T-cell (primary cell): ENCODE data around the gene VAV2. TPM values are rescaled to one million over a fixed set of nuclear protein-coding genes. Genes with fewer than 3 reads are reported as not detected.

Experiments
- ATAC-seq, 4 experiments: fragments of 200-7000 bp in 3 of 4; fragments of 150-1000 bp in 1 of 4; cut with Tn5 transposase; replicated peaks in 1 of 4; 1 replicate in 3 of 4; 2 replicates in 1 of 4; pipeline ENCODE4 v1.10.0; 2021; ENCODE audit warnings: moderate library complexity in 3 of 4, mild to moderate bottlenecking in 2 of 4, moderate number of reproducible peaks in 1 of 4
- CTCF ChIA-PET, 2 donors: fragments of 300-600 bp; sonication (Branson Sonifier 250); formaldehyde crosslinking; loops; one replicate each; lab custom pipeline; 2022; ENCODE audit warnings: antibody characterized with exemption in 2 of 2; lab: Charles Lee
- POLR2A ChIA-PET, 2 donors: fragments of 300-600 bp; sonication (Branson Sonifier 250); formaldehyde crosslinking; loops; one replicate each; lab custom pipeline; 2022; ENCODE audit warnings: antibody characterized with exemption in 2 of 2; lab: Charles Lee
- DNase-seq, 35 experiments: peaks; one replicate each; pipeline versions ENCODE4 v3.0.0 to v3.0.0-alpha.2; 2013 to 2023
- H3K27ac ChIP-seq: one replicate; pipeline ENCODE4 v1.5.1; 2013; ENCODE audit warnings: low read length
- H3K27me3 ChIP-seq, 2 experiments: replicated peaks in 1 of 2; 1 replicate in 1 of 2; 2 replicates in 1 of 2; pipeline versions ENCODE4 v1.6.1 to v1.7.0; 2013; ENCODE audit warnings: low read length in 1 of 2, mixed read lengths in 1 of 2; ENCODE audit not compliant: control insufficient read depth in 2 of 2, insufficient read depth in 2 of 2; ENCODE audit errors: extremely low read depth in 1 of 2
- H3K36me3 ChIP-seq, 2 donors: 1 replicate in 1 of 2; 2 replicates in 1 of 2; pipeline versions ENCODE4 v1.6.1 to v1.7.0; 2013; ENCODE audit warnings: low read length in 1 of 2; ENCODE audit not compliant: control insufficient read depth in 2 of 2, insufficient read depth in 1 of 2; ENCODE audit errors: extremely low read depth in 1 of 2
- H3K4me1 ChIP-seq, 2 experiments: 1 replicate in 1 of 2; 2 replicates in 1 of 2; pipeline versions ENCODE4 v1.6.1 to v1.7.0; 2013; ENCODE audit warnings: low read length in 2 of 2, mixed read lengths in 1 of 2; ENCODE audit not compliant: insufficient read depth in 2 of 2, control insufficient read depth in 1 of 2; ENCODE audit errors: extremely low read depth in 1 of 2
- H3K4me3 ChIP-seq, 2 donors: 1 replicate in 1 of 2; 2 replicates in 1 of 2; pipeline versions ENCODE4 v1.5.1 to v1.7.0; 2013; ENCODE audit warnings: mild to moderate bottlenecking in 2 of 2, low read length in 1 of 2, moderate library complexity in 1 of 2; ENCODE audit not compliant: control insufficient read depth in 1 of 2; ENCODE audit errors: extremely low read depth in 1 of 2
- H3K9me3 ChIP-seq: 2 replicates; pipeline ENCODE4 v1.7.0; 2013
- H3K27ac Mint-ChIP-seq, 2 donors: one replicate each; pipeline ENCODE4 v1.8.0; 2020 to 2021; ENCODE audit warnings: mild to moderate bottlenecking in 2 of 2, mixed read lengths in 2 of 2
- H3K27me3 Mint-ChIP-seq, 2 donors: one replicate each; pipeline ENCODE4 v1.8.0; 2021 to 2022; ENCODE audit warnings: mixed read lengths in 2 of 2
- H3K36me3 Mint-ChIP-seq: one replicate; pipeline ENCODE4 v1.8.0; 2021; ENCODE audit warnings: mixed read lengths
- H3K4me1 Mint-ChIP-seq, 3 donors: one replicate each; pipeline ENCODE4 v1.8.0; 2020 to 2022; ENCODE audit warnings: mixed read lengths in 3 of 3, mild to moderate bottlenecking in 1 of 3
- H3K4me3 Mint-ChIP-seq, 3 donors: one replicate each; pipeline ENCODE4 v1.8.0; 2020 to 2022; ENCODE audit warnings: mild to moderate bottlenecking in 3 of 3, mixed read lengths in 3 of 3, moderate library complexity in 3 of 3
- H3K9me3 Mint-ChIP-seq, 3 donors: one replicate each; pipeline ENCODE4 v1.8.0; 2020 to 2022; ENCODE audit warnings: mixed read lengths in 3 of 3
- WGBS: methylation state at CpG from one replicate; pipeline ENCODE4 v1.1.5; 2013; ENCODE audit warnings: missing lambda C conversion rate; ENCODE audit not compliant: insufficient coverage; 5-methylcytosine and 5-hydroxymethylcytosine counted together
- total RNA-seq, 35 experiments: library from RNA in 6 of 35; stranded (reverse) in 6 of 35; fragments of 120-200 nt in 1 of 35; gene quantifications; one replicate each; pipeline versions ENCODE4 v1.2.1 to v1.2.4 and lab custom pipeline; 2013 to 2026

Gene VAV2
- total RNA-seq, 5 donors from 2014 or later (not counting 1 experiment from before 2014, with no cell fraction given) = 1.2 to 7.5 (median 4.9) TPM

- H3K4me3 Mint-ChIP-seq = no peak overlapping the region
- H3K27me3 Mint-ChIP-seq = no peaks in the 10 kb centered on the region
- no peak for ATAC-seq
- H3K27ac Mint-ChIP-seq = no peak overlapping the region
- Histone ChIP-seq H3K27me3 (peaks cover 0 to 3% of the 10 kb centered on the region in 2 experiments), H3K36me3 (no peaks in the 10 kb centered on the region), H3K9me3 (no peaks in the 10 kb centered on the region), H3K4me3 (no peak overlapping the region), H3K4me1 (no peaks in the 10 kb centered on the region), H3K27ac (no peak overlapping the region)
- H3K36me3 Mint-ChIP-seq = no peaks in the 10 kb centered on the region
- DNase-seq = no peak
- no peaks in the 10 kb centered on the region for H3K9me3 Mint-ChIP-seq
- peaks cover 0 to 2% (median 0%) of the 10 kb centered on the region in 3 donors for H3K4me1 Mint-ChIP-seq
- 83% methylated on average over 8 of the region's 11 CpGs for WGBS
- ChIA-PET POLR2A (no interaction called here), CTCF (no interaction called here)
Observed at GRCh38 chr9:133858771-133859170, 133.4 kb downstream of the VAV2 start.

- 94% methylated on average over 5 of the region's 9 CpGs for WGBS
- Mint-ChIP-seq H3K27ac (no peak overlapping the region), H3K36me3 (no peaks in the 10 kb centered on the region), H3K4me3 (no peak overlapping the region), H3K9me3 (no peaks in the 10 kb centered on the region), H3K4me1 (peaks cover 0 to under 1% (median 0%) of the 10 kb centered on the region in 3 donors), H3K27me3 (no peaks in the 10 kb centered on the region)
- peaks cover 0 to 1% of the 10 kb centered on the region in 2 experiments for H3K27me3 ChIP-seq
- H3K9me3 ChIP-seq = no peaks in the 10 kb centered on the region
- CTCF ChIA-PET = no interaction called here
- POLR2A ChIA-PET = no interaction called here
- H3K4me3 ChIP-seq = no peak overlapping the region
- H3K36me3 ChIP-seq = no peaks in the 10 kb centered on the region
- no peak overlapping the region for H3K27ac ChIP-seq
- H3K4me1 ChIP-seq = no peaks in the 10 kb centered on the region
- DNase-seq (no peak), ATAC-seq (no peak)
Observed at GRCh38 chr9:133857639-133858038, 134.5 kb downstream of the VAV2 start.

GRCh38 chr9:133856798-133857197 lies 135.3 kb downstream of the VAV2 start:
- CTCF ChIA-PET = no interaction called here
- H3K27ac ChIP-seq = no peak overlapping the region

GRCh38 chr9:133855802-133856521 lies 136.2 kb downstream of the VAV2 start:
- peak in 1 of 35 experiments; percentile 37 for DNase-seq
- Histone ChIP-seq H3K36me3 (no peaks in the 10 kb centered on the region), H3K9me3 (no peaks in the 10 kb centered on the region), H3K27ac (no peak overlapping the region), H3K27me3 (no peaks in the 10 kb centered on the region), H3K4me1 (no peaks in the 10 kb centered on the region), H3K4me3 (no peak overlapping the region)
- POLR2A ChIA-PET = no interaction called here
- CTCF ChIA-PET = no interaction called here
- H3K27me3 Mint-ChIP-seq = no peaks in the 10 kb centered on the region
- H3K36me3 Mint-ChIP-seq = no peaks in the 10 kb centered on the region
- no peak overlapping the region for H3K27ac Mint-ChIP-seq
- ATAC-seq = no peak
- no peaks in the 10 kb centered on the region for H3K4me1 Mint-ChIP-seq
- WGBS = 91% methylated on average over 12 of the region's 20 CpGs
- H3K4me3 Mint-ChIP-seq = no peak overlapping the region
- no peaks in the 10 kb centered on the region for H3K9me3 Mint-ChIP-seq

More at GRCh38 chr9:133856798-133857197, 135.3 kb downstream of the VAV2 start:
- Histone ChIP-seq H3K4me3 (no peak overlapping the region), H3K27me3 (no peaks in the 10 kb centered on the region), H3K4me1 (no peaks in the 10 kb centered on the region), H3K9me3 (no peaks in the 10 kb centered on the region), H3K36me3 (no peaks in the 10 kb centered on the region)
- WGBS = 94% methylated on average over 12 of the region's 12 CpGs
- H3K4me3 Mint-ChIP-seq = no peak overlapping the region
- no peak overlapping the region for H3K27ac Mint-ChIP-seq
- H3K4me1 Mint-ChIP-seq = no peaks in the 10 kb centered on the region
- no peaks in the 10 kb centered on the region for H3K36me3 Mint-ChIP-seq
- H3K9me3 Mint-ChIP-seq = no peaks in the 10 kb centered on the region
- POLR2A ChIA-PET = no interaction called here
- H3K27me3 Mint-ChIP-seq = no peaks in the 10 kb centered on the region
- DNase-seq (no peak), ATAC-seq (no peak)

- Mint-ChIP-seq H3K4me1 (no peaks in the 10 kb centered on the region), H3K9me3 (no peaks in the 10 kb centered on the region)
- H3K27ac ChIP-seq = no peak overlapping the region
Observed at GRCh38 chr9:133855371-133855770, 136.8 kb downstream of the VAV2 start.

GRCh38 chr9:133854765-133855164 lies 137.4 kb downstream of the VAV2 start:
- Mint-ChIP-seq H3K4me3 (no peak overlapping the region), H3K36me3 (no peaks in the 10 kb centered on the region), H3K9me3 (no peaks in the 10 kb centered on the region), H3K4me1 (no peaks in the 10 kb centered on the region), H3K27ac (no peak overlapping the region), H3K27me3 (no peaks in the 10 kb centered on the region)
- H3K4me3 ChIP-seq = no peak overlapping the region
- no peak overlapping the region for H3K27ac ChIP-seq
- H3K27me3 ChIP-seq = no peaks in the 10 kb centered on the region
- ChIA-PET POLR2A (no interaction called here), CTCF (no interaction called here)
- no peak for DNase-seq
- H3K4me1 ChIP-seq = no peaks in the 10 kb centered on the region
- no peaks in the 10 kb centered on the region for H3K9me3 ChIP-seq
- WGBS = 63% methylated on average over 1 of the region's 4 CpGs
- H3K36me3 ChIP-seq = no peaks in the 10 kb centered on the region
- ATAC-seq = no peak

More at GRCh38 chr9:133855371-133855770, 136.8 kb downstream of the VAV2 start:
- Mint-ChIP-seq H3K36me3 (no peaks in the 10 kb centered on the region), H3K27ac (no peak overlapping the region), H3K27me3 (no peaks in the 10 kb centered on the region), H3K4me3 (no peak overlapping the region)
- H3K27me3 ChIP-seq = no peaks in the 10 kb centered on the region
- WGBS = 91% methylated on average over 14 of the region's 15 CpGs
- DNase-seq (no peak), ATAC-seq (no peak)
- no peaks in the 10 kb centered on the region for H3K9me3 ChIP-seq
- ChIA-PET CTCF (no interaction called here), POLR2A (no interaction called here)
- no peaks in the 10 kb centered on the region for H3K36me3 ChIP-seq
- H3K4me1 ChIP-seq = no peaks in the 10 kb centered on the region
- no peak overlapping the region for H3K4me3 ChIP-seq
